ENCODE results near the gene PDXDC1. TPM values are rescaled to one million over a fixed set of nuclear protein-coding genes. Genes with fewer than 3 reads are reported as not detected.
"Not testable (repeated sequence)": the region's sequence is repeated elsewhere in the genome, so short reads cannot be mapped to it uniquely, and the experiment has no call there.

PDXDC1 gene
- total and polyA plus RNA-seq, 2 experiments from 2014 or later, result 77.6 to 84.6 TPM

GRCh38 chr16:15043344-15043743, 68.5 kb downstream of the PDXDC1 start:
- Histone ChIP-seq H3K9me3 (ENCODE audit: low read depth) (no peaks in the 10 kb centered on the region), H3K27me3 (no peaks in the 10 kb centered on the region), H3K4me1 (ENCODE audit: low read depth) (no peaks in the 10 kb centered on the region), H3K27ac (no peak overlapping the region), H3K4me3 (no peak overlapping the region), H3K36me3 (peaks cover 24% of the 10 kb centered on the region)
- TF ChIP-seq CTCF (IDR thresholded peaks at IDR 0.05; ENCODE audit: low read depth, low read length), result no peak
- no peak for DNase-seq (ENCODE audit: low read depth in 1 of 2, low spot score in 1 of 2)

- no peaks in the 10 kb centered on the region for H3K4me1 ChIP-seq (ENCODE audit: low read depth)
- H3K36me3 ChIP-seq, result peaks cover 15% of the 10 kb centered on the region
- DNase-seq (ENCODE audit: low read depth in 1 of 2, low spot score in 1 of 2), result no peak
- H3K27me3 ChIP-seq, result no peaks in the 10 kb centered on the region
- no peak overlapping the region for H3K27ac ChIP-seq
- no peaks in the 10 kb centered on the region for H3K9me3 ChIP-seq (ENCODE audit: low read depth)
- no peak overlapping the region for H3K4me3 ChIP-seq
- no peak for TF ChIP-seq CTCF (IDR thresholded peaks at IDR 0.05; ENCODE audit: low read depth, low read length)
Observed at GRCh38 chr16:15044286-15044685, 69.5 kb downstream of the PDXDC1 start.

GRCh38 chr16:15045270-15045669, 70.4 kb downstream of the PDXDC1 start:
- not testable (repeated sequence) for H3K27me3 ChIP-seq; H3K9me3 ChIP-seq (ENCODE audit: low read depth); DNase-seq (ENCODE audit: low read depth in 1 of 2, low spot score in 1 of 2); H3K4me1 ChIP-seq (ENCODE audit: low read depth); H3K36me3 ChIP-seq; H3K4me3 ChIP-seq; H3K27ac ChIP-seq

GRCh38 chr16:15046692-15047376, 72.0 kb downstream of the PDXDC1 start:
- TF ChIP-seq CTCF (IDR thresholded peaks at IDR 0.05; ENCODE audit: low read depth, low read length), result no peak
- no peak for DNase-seq (ENCODE audit: low read depth in 1 of 2, low spot score in 1 of 2)
- no peaks in the 10 kb centered on the region for H3K36me3 ChIP-seq

GRCh38 chr16:15049581-15050180, 74.9 kb downstream of the PDXDC1 start:
- Histone ChIP-seq H3K27me3 (no peaks in the 10 kb centered on the region), H3K9me3 (ENCODE audit: low read depth) (no peaks in the 10 kb centered on the region), H3K36me3 (no peaks in the 10 kb centered on the region), H3K4me3 (no peak overlapping the region), H3K27ac (no peak overlapping the region), H3K4me1 (ENCODE audit: low read depth) (no peaks in the 10 kb centered on the region)
- DNase-seq (ENCODE audit: low read depth in 1 of 2, low spot score in 1 of 2), result no peak
- TF ChIP-seq CTCF (IDR thresholded peaks at IDR 0.05; ENCODE audit: low read depth, low read length), result no peak

More at GRCh38 chr16:15046692-15047376, 72.0 kb downstream of the PDXDC1 start:
- no peak overlapping the region for H3K27ac ChIP-seq
- no peaks in the 10 kb centered on the region for H3K9me3 ChIP-seq (ENCODE audit: low read depth)
- H3K4me3 ChIP-seq, result no peak overlapping the region
- no peaks in the 10 kb centered on the region for H3K4me1 ChIP-seq (ENCODE audit: low read depth)
- H3K27me3 ChIP-seq, result no peaks in the 10 kb centered on the region

GRCh38 chr16:15050440-15050839, 75.6 kb downstream of the PDXDC1 start:
- not testable (repeated sequence) for H3K4me1 ChIP-seq (ENCODE audit: low read depth); DNase-seq (ENCODE audit: low read depth in 1 of 2, low spot score in 1 of 2); H3K36me3 ChIP-seq; H3K27ac ChIP-seq; H3K27me3 ChIP-seq; H3K4me3 ChIP-seq; H3K9me3 ChIP-seq (ENCODE audit: low read depth)

All from cardiac muscle cell (in vitro differentiated cells and primary cell).